CD4-positive, alpha-beta memory T cell (primary cell): Measurements from ENCODE around the gene SP3. TPM values are rescaled to one million over a fixed set of nuclear protein-coding genes. Genes with fewer than 3 reads are reported as not detected.

Experiments used
- CTCF ChIA-PET: fragments of 350-600 bp; sonication (Branson Sonifier 250); formaldehyde crosslinking; loops from one replicate; lab custom pipeline; 2021; ENCODE audit warnings: inconsistent platforms; ENCODE audit not compliant: partially characterized antibody; lab: Charles Lee
- POLR2A ChIA-PET: fragments of 350-600 bp; sonication (Branson Sonifier 250); formaldehyde crosslinking; loops from one replicate; lab custom pipeline; 2021; ENCODE audit not compliant: partially characterized antibody; lab: Charles Lee
- DNase-seq, 5 donors: peaks; one replicate each; pipeline versions ENCODE4 v3.0.0 to v3.0.0-alpha.2; 2020 to 2022; ENCODE audit warnings: mixed read lengths in 1 of 5
- H3K27ac ChIP-seq: one replicate; pipeline ENCODE4 v1.7.0; 2013; ENCODE audit warnings: low read depth, low read length
- H3K27me3 ChIP-seq: 2 replicates; pipeline ENCODE4 v1.7.0; 2013; ENCODE audit warnings: mild to moderate bottlenecking, low read length, moderate library complexity; ENCODE audit not compliant: insufficient read depth
- H3K36me3 ChIP-seq: 2 replicates; pipeline ENCODE4 v1.7.0; 2013; ENCODE audit warnings: mild to moderate bottlenecking, low read length, moderate library complexity; ENCODE audit not compliant: insufficient read depth
- H3K4me1 ChIP-seq: 2 replicates; pipeline ENCODE4 v1.7.0; 2013; ENCODE audit warnings: mild to moderate bottlenecking, low read length, moderate library complexity; ENCODE audit not compliant: insufficient read depth
- H3K4me3 ChIP-seq, 2 donors: one replicate each; pipeline ENCODE4 v1.7.0; 2013; ENCODE audit warnings: low read length in 2 of 2, mild to moderate bottlenecking in 1 of 2
- H3K9me3 ChIP-seq, 2 donors: one replicate each; pipeline ENCODE4 v1.7.0; 2013; ENCODE audit warnings: low read length in 2 of 2, control low read depth in 1 of 2; ENCODE audit not compliant: control insufficient read depth in 1 of 2
- H3K27ac Mint-ChIP-seq, 7 donors: one replicate each; pipeline ENCODE4 v1.8.0; 2020 to 2021; ENCODE audit warnings: mixed read lengths in 7 of 7, mild to moderate bottlenecking in 6 of 7, inconsistent platforms in 3 of 7, moderate library complexity in 3 of 7
- H3K27me3 Mint-ChIP-seq, 2 donors: one replicate each; pipeline ENCODE4 v1.8.0; 2020 to 2021; ENCODE audit warnings: mixed read lengths in 2 of 2
- H3K36me3 Mint-ChIP-seq, 2 donors: one replicate each; pipeline ENCODE4 v1.8.0; 2020 to 2021; ENCODE audit warnings: mixed read lengths in 2 of 2, inconsistent platforms in 1 of 2, mild to moderate bottlenecking in 1 of 2
- H3K4me1 Mint-ChIP-seq, 4 donors: one replicate each; pipeline ENCODE4 v1.8.0; 2020 to 2021; ENCODE audit warnings: mixed read lengths in 4 of 4, mild to moderate bottlenecking in 1 of 4
- H3K4me3 Mint-ChIP-seq, 8 donors: one replicate each; pipeline ENCODE4 v1.8.0; 2020 to 2021; ENCODE audit warnings: mixed read lengths in 8 of 8, mild to moderate bottlenecking in 7 of 8, moderate library complexity in 6 of 8, inconsistent platforms in 3 of 8
- H3K9me3 Mint-ChIP-seq, 8 donors: one replicate each; pipeline ENCODE4 v1.8.0; 2020 to 2021; ENCODE audit warnings: mixed read lengths in 8 of 8, mild to moderate bottlenecking in 5 of 8, inconsistent platforms in 3 of 8, moderate library complexity in 1 of 8
- intact Hi-C: fragments of 100-400 bp; cut with micrococcal nuclease; formaldehyde crosslinking; loops from one replicate; pipeline ENCODE4 v1.15.1; 2023
- polyA plus RNA-seq, 2 donors: library from polyadenylated mRNA; unstranded; fragments of 300-500 nt; fragmentation: Illumina TruSeq; gene quantifications; one replicate each; pipeline ENCODE4 v1.2.3, GENCODE V29; 2021
- total RNA-seq, 2 experiments: library from RNA; stranded (reverse); gene quantifications; one replicate each; pipeline ENCODE4 v1.2.3, GENCODE V29; 2021

SP3 gene
- total and polyA plus RNA-seq, 4 experiments from 2014 or later: 55.5 to 130 (median 100) TPM

GRCh38 chr2:173922760-173923159 is 42.4 kb downstream of the SP3 start:
- ChIA-PET CTCF (no interaction called here), POLR2A (no interaction called here)
- peak overlapping the region in 1 of 8 donors; percentile 32 for H3K4me3 Mint-ChIP-seq

DNA sequence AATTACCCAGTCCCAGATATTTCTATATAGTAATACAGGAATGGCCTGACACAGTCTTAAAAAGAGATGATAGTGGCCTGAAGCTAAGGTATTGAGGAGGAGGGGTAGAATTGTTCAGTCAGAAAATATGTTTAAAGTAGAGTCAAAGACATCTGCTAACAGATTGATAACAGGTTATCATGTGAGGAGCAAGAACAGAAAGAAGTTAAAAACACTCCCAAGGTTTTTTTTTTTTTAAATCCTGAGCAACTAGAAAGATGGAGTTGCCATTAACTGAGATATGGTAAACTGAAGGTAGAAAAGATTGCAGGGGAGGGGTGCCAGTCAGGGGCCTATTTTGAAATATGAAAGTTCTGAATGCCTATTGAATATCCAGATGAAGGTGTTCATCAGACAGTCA is 43.1 kb downstream of the SP3 start:
- intact Hi-C loops: loop anchor here (5.0 kb wide), 1 partner anchor 40 kb away; no protein-coding TSS in a partner anchor
- Histone ChIP-seq H3K27ac (no peak overlapping the region), H3K27me3 (no peaks in the 10 kb centered on the region), H3K9me3 (no peaks in the 10 kb centered on the region), H3K4me3 (no peak overlapping the region), H3K36me3 (peaks cover 19% of the 10 kb centered on the region), H3K4me1 (peaks cover 75% of the 10 kb centered on the region)
- Mint-ChIP-seq H3K27ac (peak overlapping the region in 6 of 7 donors; percentile 13 to 84 (median 58)), H3K27me3 (no peaks in the 10 kb centered on the region), H3K9me3 (no peaks in the 10 kb centered on the region), H3K36me3 (peaks cover 20 to 29% of the 10 kb centered on the region in 2 donors), H3K4me1 (peaks cover 56 to 88% (median 72%) of the 10 kb centered on the region in 4 donors), H3K4me3 (peak overlapping the region in 4 of 8 donors; percentile 7 to 35 (median 32))
- DNase-seq: no peak
- CTCF ChIA-PET: no interaction called here
- POLR2A ChIA-PET: no interaction called here

More at GRCh38 chr2:173922760-173923159, 42.4 kb downstream of the SP3 start:
- Histone ChIP-seq H3K27me3 (no peaks in the 10 kb centered on the region), H3K4me1 (peaks cover 74% of the 10 kb centered on the region), H3K36me3 (peaks cover 12% of the 10 kb centered on the region), H3K27ac (no peak overlapping the region), H3K9me3 (no peaks in the 10 kb centered on the region), H3K4me3 (no peak overlapping the region)
- Mint-ChIP-seq H3K27ac (peak overlapping the region in 4 of 7 donors; percentile 9 to 84 (median 52)), H3K36me3 (peaks cover 15 to 22% of the 10 kb centered on the region in 2 donors), H3K27me3 (no peaks in the 10 kb centered on the region), H3K4me1 (peaks cover 56 to 86% (median 69%) of the 10 kb centered on the region in 4 donors), H3K9me3 (no peaks in the 10 kb centered on the region)
- no peak for DNase-seq
- intact Hi-C loops: loop anchor here (5.0 kb wide), 1 partner anchor 40 kb away; no protein-coding TSS in a partner anchor

GRCh38 chr2:173914055-173914927 is 50.9 kb downstream of the SP3 start:
- CTCF ChIA-PET: no interaction called here

GRCh38 chr2:173909846-173910245 is 55.3 kb downstream of the SP3 start:
- H3K4me3 ChIP-seq: no peak overlapping the region
- peaks cover 40% of the 10 kb centered on the region for H3K36me3 ChIP-seq
- POLR2A ChIA-PET: no interaction called here
- H3K27me3 ChIP-seq: no peaks in the 10 kb centered on the region
- Mint-ChIP-seq H3K4me3 (no peak overlapping the region), H3K27ac (no peak overlapping the region), H3K27me3 (no peaks in the 10 kb centered on the region), H3K4me1 (peaks cover 7 to 12% (median 8%) of the 10 kb centered on the region in 4 donors), H3K9me3 (no peaks in the 10 kb centered on the region), H3K36me3 (peaks cover 53 to 80% of the 10 kb centered on the region in 2 donors)
- CTCF ChIA-PET: interaction anchor here (0.6 kb wide), 1 partner anchor 31 kb away, joined by 3 read pairs; no protein-coding TSS in a partner anchor
- intact Hi-C loops: no loop called here
- H3K4me1 ChIP-seq: peaks cover 5% of the 10 kb centered on the region
- no peaks in the 10 kb centered on the region for H3K9me3 ChIP-seq
- H3K27ac ChIP-seq: no peak overlapping the region
- no peak for DNase-seq

More at GRCh38 chr2:173914055-173914927, 50.9 kb downstream of the SP3 start:
- Mint-ChIP-seq H3K4me3 (no peak overlapping the region), H3K4me1 (peaks cover 14 to 32% (median 28%) of the 10 kb centered on the region in 4 donors), H3K9me3 (no peaks in the 10 kb centered on the region), H3K27me3 (no peaks in the 10 kb centered on the region), H3K36me3 (peaks cover 47 to 75% of the 10 kb centered on the region in 2 donors), H3K27ac (peak overlapping the region in 5 of 7 donors; percentile 32 to 75 (median 47))
- peaks cover 52% of the 10 kb centered on the region for H3K36me3 ChIP-seq
- H3K4me3 ChIP-seq: no peak overlapping the region
- no peaks in the 10 kb centered on the region for H3K27me3 ChIP-seq
- peaks cover 25% of the 10 kb centered on the region for H3K4me1 ChIP-seq
- H3K9me3 ChIP-seq: no peaks in the 10 kb centered on the region
- POLR2A ChIA-PET: no interaction called here
- H3K27ac ChIP-seq: no peak overlapping the region
- DNase-seq: no peak
- intact Hi-C loops: no loop called here

- intact Hi-C loops: no loop called here
- peaks cover 0 to 5% (median 4%) of the 10 kb centered on the region in 4 donors for H3K4me1 Mint-ChIP-seq
- no peak overlapping the region for H3K4me3 ChIP-seq
- H3K4me3 Mint-ChIP-seq: no peak overlapping the region
- no peaks in the 10 kb centered on the region for H3K27me3 Mint-ChIP-seq
- H3K36me3 Mint-ChIP-seq: peaks cover 40 to 63% of the 10 kb centered on the region in 2 donors
- no peaks in the 10 kb centered on the region for H3K4me1 ChIP-seq
- no peak overlapping the region for H3K27ac Mint-ChIP-seq
- DNase-seq: no peak
- no peaks in the 10 kb centered on the region for H3K9me3 Mint-ChIP-seq
- POLR2A ChIA-PET: no interaction called here
- peaks cover 34% of the 10 kb centered on the region for H3K36me3 ChIP-seq
- CTCF ChIA-PET: no interaction called here
- H3K27me3 ChIP-seq: no peaks in the 10 kb centered on the region
- no peak overlapping the region for H3K27ac ChIP-seq
- no peaks in the 10 kb centered on the region for H3K9me3 ChIP-seq
Measured at GRCh38 chr2:173906626-173907025, 58.5 kb downstream of the SP3 start.

DNA sequence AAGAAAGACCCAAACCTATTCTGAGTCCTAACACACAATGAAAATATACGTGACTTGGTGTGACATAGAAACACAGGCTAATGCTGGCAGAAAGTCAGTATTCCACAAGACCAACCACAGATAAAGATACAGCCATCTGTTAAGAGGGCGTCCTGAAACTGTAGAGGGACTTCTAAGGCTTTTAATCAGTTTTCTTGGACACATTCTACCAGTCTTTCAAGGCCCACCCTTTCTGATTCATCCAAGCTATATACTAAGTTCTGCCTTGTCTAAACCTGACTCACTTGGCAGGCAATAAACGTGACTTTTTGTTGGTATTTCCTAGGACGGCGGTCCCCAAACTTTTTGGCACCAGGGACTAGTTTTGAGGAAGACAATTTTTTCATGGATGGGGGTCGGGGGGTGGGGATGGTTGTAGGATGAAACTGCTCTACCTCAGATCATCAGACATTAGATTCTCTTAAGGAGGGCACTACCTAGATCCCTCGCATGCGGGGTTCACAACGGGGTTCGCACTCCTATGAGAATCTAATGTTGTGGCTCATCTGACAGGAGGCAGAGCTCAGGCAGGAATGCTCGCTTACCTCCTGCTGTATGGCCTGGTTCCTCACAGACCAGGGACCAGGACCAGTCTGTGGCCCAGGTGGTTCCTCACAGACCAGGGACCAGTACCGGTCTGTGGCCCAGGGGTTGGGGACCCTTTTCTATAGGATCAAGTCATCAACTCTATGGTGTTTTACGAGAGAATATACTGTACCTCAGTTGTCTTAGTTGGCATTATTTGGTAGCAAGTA is 61.4 kb downstream of the SP3 start:
- DNase-seq: no peak
- Mint-ChIP-seq H3K27ac (no peak overlapping the region), H3K27me3 (no peaks in the 10 kb centered on the region), H3K9me3 (peaks cover 0 to 2% (median 0%) of the 10 kb centered on the region in 8 donors), H3K4me3 (no peak overlapping the region), H3K4me1 (peaks cover 3 to 11% (median 7%) of the 10 kb centered on the region in 4 donors), H3K36me3 (peaks cover 27 to 38% of the 10 kb centered on the region in 2 donors)
- Histone ChIP-seq H3K27ac (no peak overlapping the region), H3K27me3 (no peaks in the 10 kb centered on the region), H3K36me3 (peaks cover 16% of the 10 kb centered on the region), H3K4me3 (no peak overlapping the region), H3K4me1 (no peaks in the 10 kb centered on the region), H3K9me3 (no peaks in the 10 kb centered on the region)
- ChIA-PET POLR2A (interaction anchor here (0.6 kb wide), 1 partner anchor 12 kb away, joined by 3 read pairs; no protein-coding TSS in a partner anchor), CTCF (no interaction called here)
- intact Hi-C loops: no loop called here
